D721Med (cell line): ENCODE data around the gene WASHC2C.
"Not testable (repeated sequence)": the region's sequence is repeated elsewhere in the genome, so short reads cannot be mapped to it uniquely, and the experiment has no call there.

ENCODE experiments used
- DNase-seq: peaks from one replicate; pipeline ENCODE4 v3.0.0; 2011; ENCODE audit warnings: low spot score; ENCODE audit not compliant: insufficient read length
- FAIRE-seq: peaks from 2 replicates; lab custom pipeline; 2011; peaks lifted over from hg19 to GRCh38; lab: Jason Lieb, UNC
- TF ChIP-seq, protein P1 (sequence below): IDR thresholded peaks from 2 replicates; pipeline ENCODE4 v1.5.1; 2012; ENCODE audit warnings: mild to moderate bottlenecking, control low read depth; ENCODE audit not compliant: insufficient read depth; ENCODE audit errors: missing control alignments

WASHC2C gene

DNA sequence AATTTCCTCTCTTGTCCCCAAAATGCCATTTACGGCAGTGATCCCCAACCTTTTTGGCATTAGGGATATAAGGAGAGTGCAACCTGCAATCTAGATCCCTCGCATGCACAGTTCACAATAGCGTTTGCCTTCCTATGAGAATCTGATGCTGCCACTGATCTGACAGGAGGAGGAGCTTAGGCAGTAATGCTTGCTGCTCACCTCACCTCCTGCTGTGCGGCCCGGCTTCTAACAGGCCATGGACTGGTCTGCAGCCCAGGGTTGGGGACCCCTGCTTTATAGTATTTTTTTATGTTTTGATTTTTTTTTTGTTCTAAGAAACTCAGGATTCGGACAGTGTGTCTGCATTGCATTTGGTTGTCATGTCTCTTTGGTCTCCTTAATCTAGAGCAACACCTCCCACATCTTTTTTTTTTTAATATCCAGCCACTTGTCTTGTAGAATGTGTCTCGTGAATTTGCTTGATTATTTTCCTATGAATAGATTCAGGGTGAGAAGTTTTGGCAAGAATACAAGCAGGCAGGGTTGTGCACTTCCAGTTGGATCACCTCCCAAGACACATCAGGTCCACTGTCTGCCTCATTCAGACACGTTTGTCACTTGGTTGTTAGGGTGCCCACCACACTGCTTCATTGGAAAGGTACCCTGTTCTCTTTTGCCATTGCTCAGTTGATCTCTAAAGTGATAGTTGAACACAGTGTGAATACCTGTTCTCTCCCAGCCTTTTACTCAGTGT, 30.8 kb downstream of the WASHC2C start:
- FAIRE-seq, DNase-seq: not testable (repeated sequence)

DNA sequence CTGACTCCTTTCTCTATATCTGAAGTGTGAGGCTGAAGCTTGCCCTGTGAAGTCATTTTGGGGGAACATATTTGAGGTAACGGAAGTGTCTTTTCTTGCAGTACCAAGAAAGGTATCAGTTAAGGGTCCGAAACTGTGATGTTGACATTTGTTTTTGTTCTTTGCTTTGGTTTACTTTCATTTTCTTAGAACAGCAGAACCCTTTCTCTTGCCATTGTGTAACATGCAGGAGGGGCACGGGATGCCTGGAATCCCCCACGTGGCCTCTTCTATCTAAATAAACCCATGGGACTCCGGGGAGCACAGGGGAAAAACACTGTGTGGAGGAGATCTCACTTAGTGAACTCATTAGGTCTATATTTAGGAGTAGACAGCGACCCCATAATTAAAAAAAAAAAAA, 34.6 kb downstream of the WASHC2C start:
- DNase-seq, FAIRE-seq: not testable (repeated sequence)

DNA sequence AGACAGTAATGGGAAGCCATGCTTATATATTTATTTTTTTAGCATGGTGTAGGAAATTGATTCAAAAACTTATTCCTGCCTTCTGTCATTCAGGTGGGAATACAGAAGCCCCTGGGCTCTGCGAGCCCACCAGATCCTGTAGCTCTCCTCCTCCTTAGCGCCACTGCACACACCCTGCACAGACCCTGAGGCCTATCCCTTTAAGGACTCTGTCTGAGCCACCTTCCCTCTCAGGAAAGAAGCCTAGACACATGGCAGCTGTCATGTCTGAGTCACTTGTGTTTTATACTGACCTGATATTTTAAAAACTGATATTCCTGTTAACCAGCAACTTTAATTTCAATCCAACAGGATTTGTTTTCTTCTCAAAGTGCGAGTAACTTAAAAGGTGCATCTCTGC, 36.0 kb downstream of the WASHC2C start:
- FAIRE-seq, DNase-seq: not testable (repeated sequence)

DNA sequence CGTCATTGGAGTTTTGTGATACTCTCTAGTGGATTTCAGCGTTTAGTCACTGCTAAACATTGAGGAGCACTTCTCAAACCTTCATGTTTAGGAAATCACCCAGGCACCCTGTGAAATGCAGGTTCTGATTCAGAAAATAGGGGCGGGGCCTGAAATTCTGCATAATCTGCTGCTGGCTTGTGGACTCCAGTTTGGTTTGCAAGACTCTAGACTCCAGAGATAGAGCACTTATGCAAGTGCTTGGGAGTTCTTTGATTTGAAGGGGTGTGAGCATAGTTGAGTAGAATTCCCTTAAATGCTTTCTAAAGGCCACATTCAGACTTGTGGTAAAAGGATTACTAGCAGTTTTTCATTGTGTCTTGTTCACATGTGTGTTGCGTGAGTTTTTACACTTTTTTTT, 41.3 kb downstream of the WASHC2C start:
- DNase-seq, FAIRE-seq: not testable (repeated sequence)

DNA sequence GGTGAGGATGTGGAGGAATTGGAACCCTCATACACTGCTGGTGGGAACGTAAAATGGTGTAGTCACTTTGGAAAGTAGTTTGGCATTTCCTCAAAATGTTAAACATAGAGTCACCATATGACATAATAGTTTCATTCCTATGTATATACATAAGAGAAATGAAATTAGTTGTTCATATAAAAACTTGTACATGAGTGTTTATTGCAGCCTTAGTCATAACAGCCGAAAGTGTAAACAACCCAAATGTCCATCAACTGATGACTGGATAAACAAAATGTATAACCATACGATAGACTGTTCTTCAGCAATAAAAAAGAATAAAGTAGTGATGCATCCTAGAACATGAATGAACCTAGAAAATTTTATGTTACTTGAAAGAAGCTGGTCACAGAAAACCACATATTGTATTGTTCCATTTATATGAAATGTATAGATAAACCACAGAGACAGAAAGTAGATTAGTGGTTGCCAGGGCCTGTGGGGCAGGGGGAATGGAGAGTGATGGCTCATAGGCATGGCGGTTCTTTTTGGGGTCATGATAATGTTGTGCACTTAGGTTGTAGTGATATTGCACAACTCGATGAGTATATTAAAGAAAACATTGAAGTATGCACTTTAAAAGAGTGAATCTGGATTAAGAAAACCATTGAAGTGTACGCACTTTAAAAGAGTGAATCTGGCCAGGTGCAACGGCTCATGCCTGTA, 44.8 kb downstream of the WASHC2C start:
- not testable (repeated sequence) for FAIRE-seq, DNase-seq

DNA sequence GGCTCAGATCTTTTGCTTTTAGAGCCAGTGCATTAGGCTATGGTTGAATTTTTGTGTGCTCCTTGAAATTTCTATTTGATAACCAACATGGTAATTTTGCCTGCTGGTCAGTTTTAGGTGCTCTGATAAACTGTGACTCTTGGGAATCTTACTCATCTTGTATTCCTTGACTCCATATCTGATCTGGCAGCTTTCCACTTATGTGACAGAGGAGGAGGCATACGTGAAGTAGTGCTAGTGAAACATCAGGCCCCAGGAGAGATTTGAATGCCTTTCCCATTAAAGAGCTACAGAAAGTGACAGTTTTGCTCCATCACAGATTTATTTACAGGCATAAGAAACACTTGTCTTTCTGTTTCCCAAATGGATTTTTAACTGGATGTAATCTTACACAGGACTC, 59.2 kb downstream of the WASHC2C start:
- not testable (repeated sequence) for DNase-seq, FAIRE-seq

DNA sequence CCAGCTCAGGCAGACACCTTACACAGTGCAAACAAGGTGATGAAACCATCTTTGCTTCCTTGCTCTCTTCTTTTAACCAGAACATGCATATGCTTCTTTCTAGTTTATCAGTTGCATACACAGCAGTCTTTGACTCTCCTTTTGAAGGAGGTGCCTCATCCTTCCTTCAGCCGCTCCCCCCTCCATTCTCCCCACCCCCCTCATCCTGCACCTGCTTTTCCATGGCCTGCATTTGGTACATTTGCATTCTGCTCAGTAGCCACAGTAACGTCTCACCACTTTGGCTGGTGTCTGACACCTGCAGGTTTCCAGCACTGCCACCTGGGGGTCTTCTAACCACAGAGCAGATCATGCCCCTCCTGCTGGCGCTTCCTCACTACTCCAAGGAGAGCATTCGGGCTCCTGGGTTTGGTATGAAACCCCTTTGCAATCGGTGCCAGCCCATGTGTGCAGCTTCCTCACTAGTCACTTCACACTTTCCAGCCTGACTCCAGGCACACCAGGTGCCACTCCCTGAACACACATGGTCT, 60.2 kb downstream of the WASHC2C start:
- not testable (repeated sequence) for FAIRE-seq, DNase-seq

DNA sequence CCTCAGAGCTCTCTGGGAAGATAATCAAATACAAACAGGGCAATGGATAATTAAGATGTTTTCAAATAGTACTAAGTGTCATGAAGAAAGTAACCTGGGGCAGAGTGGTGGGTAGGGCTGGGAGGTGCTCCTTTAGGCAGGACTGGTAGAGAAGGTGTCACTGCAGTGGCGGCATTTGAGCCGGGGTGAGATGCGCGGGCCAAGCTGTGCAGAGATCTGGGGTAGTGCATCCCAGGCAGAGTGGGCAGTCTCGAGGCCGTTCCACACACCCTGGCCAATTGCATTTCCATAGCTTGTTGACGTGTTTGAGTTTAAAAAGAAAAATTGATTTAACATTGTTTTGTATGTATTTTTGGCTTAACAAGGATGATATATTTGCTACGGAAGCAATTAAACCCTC, 62.9 kb downstream of the WASHC2C start:
- FAIRE-seq, DNase-seq: not testable (repeated sequence)

DNA sequence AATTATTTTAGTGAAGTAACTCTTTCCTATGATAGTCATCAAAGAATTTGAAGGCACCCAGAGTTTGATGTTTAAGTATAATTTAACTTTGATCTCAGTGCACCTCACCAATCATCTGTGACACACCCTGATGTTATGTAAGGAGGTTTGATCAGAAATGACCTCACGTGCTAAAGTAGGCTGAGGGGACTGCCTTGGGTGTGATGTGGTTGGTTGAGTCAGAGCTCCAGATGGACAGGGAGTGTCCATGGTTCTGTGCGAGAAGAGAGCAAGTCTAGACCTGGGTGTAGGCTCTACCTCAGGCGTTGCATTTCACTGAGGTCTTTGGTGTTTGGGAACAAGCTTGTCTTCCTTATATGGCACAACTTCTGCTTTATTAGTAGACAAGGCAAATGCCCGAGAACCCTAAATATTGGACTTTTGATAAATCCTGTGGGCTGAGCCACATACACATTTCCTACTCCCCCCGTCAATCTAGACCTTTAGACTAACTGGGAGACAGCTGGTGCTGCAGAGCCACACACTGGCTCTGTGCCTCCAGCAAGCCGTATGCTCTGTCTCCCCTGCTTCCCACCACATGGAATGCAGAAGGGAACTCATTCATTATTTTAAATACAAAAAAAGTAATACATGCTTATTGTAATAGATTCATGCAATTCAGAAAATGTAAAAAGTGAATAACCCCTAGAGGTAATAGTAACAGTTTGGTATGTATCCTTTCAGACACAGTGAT, 63.8 kb downstream of the WASHC2C start:
- not testable (repeated sequence) for DNase-seq, FAIRE-seq

DNA sequence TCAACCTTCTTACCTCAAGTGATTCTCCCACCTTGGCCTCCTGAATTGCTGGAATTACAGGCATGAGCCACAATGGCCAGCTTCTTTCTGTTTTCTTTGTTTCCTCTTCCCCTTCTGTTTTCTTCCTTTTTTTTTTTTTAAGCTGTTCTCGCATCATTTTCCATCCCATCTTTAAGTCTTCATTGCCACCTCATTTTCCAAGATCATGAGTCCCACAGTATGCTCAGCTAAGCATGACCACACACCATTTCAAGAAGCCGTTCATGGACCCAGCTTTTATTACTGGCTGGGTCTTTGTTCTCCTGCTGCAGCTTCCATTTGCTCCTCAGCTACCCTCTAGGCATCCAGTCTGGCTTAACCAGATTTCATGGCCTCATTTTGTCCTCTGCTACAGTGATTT, 67.7 kb downstream of the WASHC2C start:
- not testable (repeated sequence) for FAIRE-seq, DNase-seq

DNA sequence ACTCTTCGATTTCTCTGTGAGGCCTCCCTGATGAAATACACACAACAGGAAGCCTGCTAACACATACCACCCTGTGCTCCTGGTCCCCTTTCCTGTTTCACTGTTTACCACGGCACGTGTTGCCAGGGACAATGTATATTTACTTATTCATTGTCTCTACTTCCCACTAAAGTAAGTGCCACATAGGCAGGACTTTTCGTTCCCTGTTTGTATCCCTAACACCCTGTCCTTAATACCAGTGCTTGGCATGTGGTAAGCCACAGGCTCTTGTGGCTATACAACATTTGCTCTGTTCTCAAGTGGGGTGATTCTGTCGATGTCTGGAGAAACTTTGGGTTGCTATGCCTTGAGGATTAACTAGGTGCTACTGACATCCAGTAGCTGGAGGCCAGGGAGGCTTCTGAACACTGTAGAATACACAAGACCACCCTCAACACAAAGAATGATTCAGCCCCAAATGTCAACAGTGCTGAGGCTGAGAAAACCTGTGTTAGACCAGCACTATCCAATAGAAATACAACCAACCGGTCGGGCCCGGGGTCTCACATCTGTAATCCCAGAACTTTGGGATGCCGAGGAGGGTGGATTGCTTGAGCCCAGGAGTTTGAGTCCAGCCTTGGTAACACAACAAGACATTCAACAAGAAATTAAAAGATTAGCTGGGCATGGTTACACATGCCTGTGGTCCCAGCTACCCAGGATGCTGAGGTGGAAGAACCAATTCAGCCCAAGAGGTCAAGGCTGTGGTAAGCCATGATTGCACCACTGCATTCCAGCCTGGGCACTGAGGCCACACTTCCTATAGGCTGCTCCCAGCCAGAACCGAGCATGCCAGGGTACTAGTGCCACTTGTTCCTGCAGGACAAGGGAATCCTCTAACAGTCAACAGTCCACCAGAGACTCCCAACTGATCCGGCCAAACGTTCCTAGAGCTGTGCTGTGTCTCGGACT, 76.3 kb downstream of the WASHC2C start:
- not testable (repeated sequence) for DNase-seq

DNA sequence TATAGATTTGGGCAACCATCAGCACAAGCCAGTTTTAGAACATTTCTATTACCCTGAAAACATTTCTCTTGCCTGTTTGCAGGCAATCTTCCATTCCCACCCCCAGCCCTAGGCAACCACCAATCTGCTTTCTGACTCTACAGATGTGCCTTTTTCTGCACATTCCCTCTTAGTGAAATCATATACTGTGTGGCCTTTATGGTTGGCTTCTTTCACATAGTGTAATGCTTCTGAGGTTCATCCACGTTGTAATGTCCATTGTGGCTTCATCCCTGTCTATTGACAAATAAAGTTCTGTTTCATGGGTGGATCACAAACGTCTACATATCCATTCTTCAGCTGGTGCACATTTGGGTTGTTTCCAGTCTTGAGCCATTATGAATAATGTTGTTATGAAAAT, 77.9 kb downstream of the WASHC2C start:
- FAIRE-seq, DNase-seq: not testable (repeated sequence)

More for the DNA sequence above, 76.3 kb downstream of the WASHC2C start:
- FAIRE-seq = not testable (repeated sequence)

DNA sequence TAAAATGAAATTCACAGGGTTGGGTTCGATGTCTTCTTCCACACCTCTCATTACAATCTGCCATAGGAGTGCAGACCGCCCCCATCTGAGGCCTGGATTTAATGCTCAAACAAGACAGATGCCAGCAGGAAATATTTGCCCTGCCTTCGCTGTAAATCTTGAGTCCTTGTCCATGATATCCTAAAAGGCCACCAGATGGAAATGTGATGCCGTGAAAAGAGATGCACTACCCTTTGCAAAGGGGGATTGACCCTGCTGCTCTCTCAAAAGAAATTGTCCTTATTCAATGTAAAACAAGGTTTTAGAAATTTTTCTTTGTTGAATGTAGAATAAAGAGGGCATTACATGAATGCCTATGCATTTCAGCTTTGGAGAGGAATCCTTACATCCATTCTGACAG, 82.8 kb downstream of the WASHC2C start:
- TF ChIP-seq, protein P1, sequence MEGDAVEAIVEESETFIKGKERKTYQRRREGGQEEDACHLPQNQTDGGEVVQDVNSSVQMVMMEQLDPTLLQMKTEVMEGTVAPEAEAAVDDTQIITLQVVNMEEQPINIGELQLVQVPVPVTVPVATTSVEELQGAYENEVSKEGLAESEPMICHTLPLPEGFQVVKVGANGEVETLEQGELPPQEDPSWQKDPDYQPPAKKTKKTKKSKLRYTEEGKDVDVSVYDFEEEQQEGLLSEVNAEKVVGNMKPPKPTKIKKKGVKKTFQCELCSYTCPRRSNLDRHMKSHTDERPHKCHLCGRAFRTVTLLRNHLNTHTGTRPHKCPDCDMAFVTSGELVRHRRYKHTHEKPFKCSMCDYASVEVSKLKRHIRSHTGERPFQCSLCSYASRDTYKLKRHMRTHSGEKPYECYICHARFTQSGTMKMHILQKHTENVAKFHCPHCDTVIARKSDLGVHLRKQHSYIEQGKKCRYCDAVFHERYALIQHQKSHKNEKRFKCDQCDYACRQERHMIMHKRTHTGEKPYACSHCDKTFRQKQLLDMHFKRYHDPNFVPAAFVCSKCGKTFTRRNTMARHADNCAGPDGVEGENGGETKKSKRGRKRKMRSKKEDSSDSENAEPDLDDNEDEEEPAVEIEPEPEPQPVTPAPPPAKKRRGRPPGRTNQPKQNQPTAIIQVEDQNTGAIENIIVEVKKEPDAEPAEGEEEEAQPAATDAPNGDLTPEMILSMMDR = peak; percentile 20
- DNase-seq = no peak
- no peak for FAIRE-seq
